Measurements from ENCODE around the gene NUP50. TPM values are rescaled to one million over a fixed set of nuclear protein-coding genes. Genes with fewer than 3 reads are reported as not detected.
A peak's percentile ranks its signal among the peaks of the same experiment; 100 is the strongest.

The NUP50 gene
- total and polyA plus RNA-seq, 2 of the 13 experiments (the other 11 are each of a cell fraction or from before 2014, with no cell fraction given), result 14.2 to 52.4 TPM

- TF ChIP-seq ZBTB37 (CRISPR knock-in tag; IDR thresholded peaks at IDR 0.05) (0 out of 2 replicates have a peak, but pooled peaks have one; percentile 5), STAG1 (CRISPR knock-in tag; IDR thresholded peaks at IDR 0.05) (no peak), POLR2G (IDR thresholded peaks at IDR 0.05; ENCODE audit: low read depth, low read length) (0 out of 2 replicates have a peak, but pooled peaks have one; percentile 42), BORCS8-MEF2B (CRISPR knock-in tag; IDR thresholded peaks at IDR 0.05) (no peak), MIER3 (CRISPR knock-in tag; IDR thresholded peaks at IDR 0.05; ENCODE audit: borderline replicate concordance) (no peak), GABPA (IDR thresholded peaks at IDR 0.05; ENCODE audit: low read depth, low read length) (no peak), GABPA (CRISPR knock-in tag; IDR thresholded peaks at IDR 0.05; ENCODE audit: low read depth) (peak; percentile 45; the same call in 1 of the 2 replicates), SIN3A (IDR thresholded peaks at IDR 0.05; ENCODE audit: borderline replicate concordance, low read depth, low read length) (no peak), GPN1 (CRISPR knock-in tag; IDR thresholded peaks at IDR 0.05; ENCODE audit: borderline replicate concordance) (no peak), HIVEP1 (CRISPR knock-in tag; IDR thresholded peaks at IDR 0.05) (no peak), ZNF207 (IDR thresholded peaks at IDR 0.05; ENCODE audit: borderline replicate concordance) (no peak), FLYWCH1 (CRISPR knock-in tag; IDR thresholded peaks at IDR 0.05) (no peak), ERF (CRISPR knock-in tag; IDR thresholded peaks at IDR 0.05) (0 out of 2 replicates have a peak, but pooled peaks have one; percentile 26), ZNF746 (CRISPR knock-in tag; IDR thresholded peaks at IDR 0.05) (no peak), ZNF816 (CRISPR knock-in tag; IDR thresholded peaks at IDR 0.05; ENCODE audit: borderline replicate concordance) (no peak), KMT2B (CRISPR knock-in tag; IDR thresholded peaks at IDR 0.05) (no peak), CCDC6 (CRISPR knock-in tag; IDR thresholded peaks at IDR 0.05) (no peak), TCF7 (IDR thresholded peaks at IDR 0.05; ENCODE audit: low read depth) (peak; percentile 43; the same call in 1 of the 2 replicates), ELK4 (CRISPR knock-in tag; IDR thresholded peaks at IDR 0.05; ENCODE audit: borderline replicate concordance) (no peak), FOSL2 (CRISPR knock-in tag; IDR thresholded peaks at IDR 0.05) (no peak), TFDP1 (CRISPR knock-in tag; IDR thresholded peaks at IDR 0.05; ENCODE audit: borderline replicate concordance) (no peak), GATA4 (IDR thresholded peaks at IDR 0.05; ENCODE audit: borderline replicate concordance, low read depth) (peak; percentile 69; the same call in 1 of the 2 replicates), ZNF350 (CRISPR knock-in tag; IDR thresholded peaks at IDR 0.05; ENCODE audit: borderline replicate concordance, low read depth) (no peak), ZNF253 (CRISPR knock-in tag; IDR thresholded peaks at IDR 0.05; ENCODE audit: borderline replicate concordance) (no peak), KAT8 (CRISPR knock-in tag; IDR thresholded peaks at IDR 0.05) (peak; percentile 47; the same call in 1 of the 2 replicates), PBX3 (CRISPR knock-in tag; IDR thresholded peaks at IDR 0.05; ENCODE audit: borderline replicate concordance) (no peak), ZNF776 (CRISPR knock-in tag; IDR thresholded peaks at IDR 0.05) (no peak)
Observed at GRCh38 chr22:45159652-45160462, 3.9 kb upstream of the NUP50 start (continued).
